ENCODE results near the gene MAP2K5. TPM values are rescaled to one million over a fixed set of nuclear protein-coding genes. Genes with fewer than 3 reads are reported as not detected.

The MAP2K5 gene
- total RNA-seq, 1 experiment from 2014 or later = 15.0 TPM

DNA sequence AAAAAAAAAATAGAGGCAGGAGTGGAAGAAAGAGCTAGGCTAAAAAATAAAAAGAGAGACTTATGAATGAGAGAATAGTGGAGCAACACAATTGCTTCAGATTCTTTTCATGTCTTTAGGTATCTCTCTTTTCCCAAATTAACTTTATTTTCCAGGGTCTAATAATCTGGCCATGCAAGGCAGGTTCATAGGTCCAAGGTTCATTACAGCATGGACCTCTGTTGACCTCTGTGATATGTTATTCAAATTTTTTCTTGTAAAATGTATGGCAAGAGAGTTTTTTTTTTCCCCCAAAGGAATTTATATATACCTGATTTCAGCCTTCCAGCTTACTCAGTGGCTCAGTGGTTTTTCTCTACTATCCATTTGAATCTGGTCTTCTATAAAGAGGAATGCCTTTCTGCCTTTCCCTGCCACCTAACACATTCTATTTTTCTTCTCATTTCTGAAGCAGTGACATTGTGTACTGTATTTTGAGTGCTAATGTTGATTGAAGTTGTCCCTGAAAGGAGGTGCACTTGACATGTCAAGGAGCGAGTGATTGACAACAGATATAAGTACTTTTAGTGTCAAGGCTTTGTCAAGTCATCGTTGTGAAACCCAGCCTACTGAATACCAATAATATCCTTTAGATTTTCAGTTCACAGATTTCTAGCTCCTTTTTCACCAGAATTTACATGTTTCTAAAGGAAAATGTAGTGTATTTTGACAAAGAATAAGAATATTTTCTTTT lies 118.5 kb downstream of the MAP2K5 start:
- H3K27me3 ChIP-seq (ENCODE audit: insufficient read depth, low read length) = no peaks in the 10 kb centered on the region
- no peak overlapping the region for H4K5ac ChIP-seq (ENCODE audit: insufficient read length, low read depth, low read length)
- no peak overlapping the region for H2AFZ ChIP-seq (ENCODE audit: low read length)
- H4K91ac ChIP-seq (ENCODE audit: insufficient read length, low read depth, low read length) = no peak overlapping the region
- H2BK12ac ChIP-seq (ENCODE audit: insufficient read length, low read depth, low read length) = no peak overlapping the region
- no peak overlapping the region for H3K27ac ChIP-seq (ENCODE audit: insufficient read length, low read depth, low read length)
- Mint-ChIP-seq H3K9me3 (no peaks in the 10 kb centered on the region), H3K4me3 (no peak overlapping the region), H3K36me3 (ENCODE audit: insufficient read depth in 1 of 3, low read depth in 3 of 3) (peaks cover 0 to 4% (median 0%) of the 10 kb centered on the region in 3 experiments; a peak in 1 of 7 replicates), H3K4me1 (no peaks in the 10 kb centered on the region; a peak in 1 of 4 replicates), H3K27me3 (ENCODE audit: low read depth) (no peaks in the 10 kb centered on the region), H3K27ac (no peak overlapping the region)
- no peak overlapping the region for H3K18ac ChIP-seq (ENCODE audit: insufficient read length, low read depth, low read length)
- H3K9ac ChIP-seq (ENCODE audit: extremely low read depth, insufficient read length, low read length) = no peak overlapping the region
- TF ChIP-seq, protein P1, sequence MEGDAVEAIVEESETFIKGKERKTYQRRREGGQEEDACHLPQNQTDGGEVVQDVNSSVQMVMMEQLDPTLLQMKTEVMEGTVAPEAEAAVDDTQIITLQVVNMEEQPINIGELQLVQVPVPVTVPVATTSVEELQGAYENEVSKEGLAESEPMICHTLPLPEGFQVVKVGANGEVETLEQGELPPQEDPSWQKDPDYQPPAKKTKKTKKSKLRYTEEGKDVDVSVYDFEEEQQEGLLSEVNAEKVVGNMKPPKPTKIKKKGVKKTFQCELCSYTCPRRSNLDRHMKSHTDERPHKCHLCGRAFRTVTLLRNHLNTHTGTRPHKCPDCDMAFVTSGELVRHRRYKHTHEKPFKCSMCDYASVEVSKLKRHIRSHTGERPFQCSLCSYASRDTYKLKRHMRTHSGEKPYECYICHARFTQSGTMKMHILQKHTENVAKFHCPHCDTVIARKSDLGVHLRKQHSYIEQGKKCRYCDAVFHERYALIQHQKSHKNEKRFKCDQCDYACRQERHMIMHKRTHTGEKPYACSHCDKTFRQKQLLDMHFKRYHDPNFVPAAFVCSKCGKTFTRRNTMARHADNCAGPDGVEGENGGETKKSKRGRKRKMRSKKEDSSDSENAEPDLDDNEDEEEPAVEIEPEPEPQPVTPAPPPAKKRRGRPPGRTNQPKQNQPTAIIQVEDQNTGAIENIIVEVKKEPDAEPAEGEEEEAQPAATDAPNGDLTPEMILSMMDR (conservative IDR thresholded peaks at IDR 0.05) = no peak
- no peak overlapping the region for H2AK5ac ChIP-seq (ENCODE audit: insufficient read length, low read length)
- H3K79me2 ChIP-seq (ENCODE audit: insufficient read depth, low read length) = no peaks in the 10 kb centered on the region
- H3K79me1 ChIP-seq (ENCODE audit: insufficient read depth, low read depth, low read length, poor library complexity, severe bottlenecking) = no peaks in the 10 kb centered on the region
- H2BK15ac ChIP-seq (ENCODE audit: low read depth, low read length) = no peak overlapping the region
- no peak overlapping the region for H2BK120ac ChIP-seq (ENCODE audit: low read depth, low read length, poor library complexity, severe bottlenecking)
- WGBS (ENCODE audit: extremely low coverage, insufficient read length, low lambda C conversion rate) = no CpG with 5 or more reads among the region's 2 CpGs
- no peaks in the 10 kb centered on the region for H4K20me1 ChIP-seq (ENCODE audit: control insufficient read depth, insufficient read depth, insufficient read length)
- no peak overlapping the region for H3K14ac ChIP-seq (ENCODE audit: insufficient read depth, low read length)
- no peak overlapping the region for H3K23ac ChIP-seq (ENCODE audit: insufficient read length, low read depth, low read length)
- H3T11ph ChIP-seq (ENCODE audit: low read length) = no peak overlapping the region
- H3K4me2 ChIP-seq (ENCODE audit: insufficient read depth, insufficient read length, low read length) = no peak overlapping the region
- no peak overlapping the region for H3K4ac ChIP-seq (ENCODE audit: low read depth, low read length)
- H3K23me2 ChIP-seq (ENCODE audit: insufficient read length, low read depth, low read length, poor library complexity, severe bottlenecking) = no peaks in the 10 kb centered on the region
- H2BK20ac ChIP-seq (ENCODE audit: low read depth, low read length, poor library complexity, severe bottlenecking) = no peak overlapping the region
- no peak overlapping the region for H2BK5ac ChIP-seq (ENCODE audit: insufficient read length, low read length)
- H3K4me1 ChIP-seq (ENCODE audit: insufficient read depth, low read length) = no peaks in the 10 kb centered on the region
- no peak overlapping the region for H3K56ac ChIP-seq (ENCODE audit: insufficient read length, low read depth, low read length)
- DNase-seq = no peak
- H3K9me3 ChIP-seq (ENCODE audit: control insufficient read depth, low read depth, low read length) = no peaks in the 10 kb centered on the region
- no peak overlapping the region for H4K8ac ChIP-seq (replicated peaks; ENCODE audit: insufficient read length, low read depth, low read length)
